Muscle layer of duodenum (tissue), 2 donors: ENCODE measurements around the gene MDGA2.
"Not testable (repeated sequence)": the region's sequence is repeated elsewhere in the genome, so short reads cannot be mapped to it uniquely, and the experiment has no call there.

ENCODE experiments used
- H3K27ac ChIP-seq: one replicate; pipeline ENCODE4 v1.7.0; 2013; ENCODE audit warnings: mild to moderate bottlenecking, low read length
- H3K27me3 ChIP-seq: one replicate; pipeline ENCODE4 v1.7.0; 2013; ENCODE audit warnings: low read depth, mild to moderate bottlenecking, control low read depth, low read length
- H3K36me3 ChIP-seq, 2 donors: one replicate each; pipeline ENCODE4 v1.7.0; 2013; ENCODE audit warnings: low read length in 2 of 2, control low read depth in 1 of 2, mild to moderate bottlenecking in 1 of 2; ENCODE audit not compliant: insufficient read depth in 2 of 2, control insufficient read depth in 1 of 2
- H3K4me1 ChIP-seq, 2 donors: one replicate each; pipeline ENCODE4 v1.7.0; 2013; ENCODE audit warnings: low read length in 2 of 2, mild to moderate bottlenecking in 2 of 2, control low read depth in 1 of 2, moderate library complexity in 1 of 2; ENCODE audit not compliant: insufficient read depth in 2 of 2, control insufficient read depth in 1 of 2
- H3K4me3 ChIP-seq, 2 donors: one replicate each; pipeline ENCODE4 v1.7.0; 2013; ENCODE audit warnings: low read length in 2 of 2, low read depth in 1 of 2, mild to moderate bottlenecking in 1 of 2
- H3K9me3 ChIP-seq, 2 donors: one replicate each; pipeline ENCODE4 v1.7.0; 2013; ENCODE audit warnings: low read length in 2 of 2, control low read depth in 1 of 2, mild to moderate bottlenecking in 1 of 2; ENCODE audit not compliant: control insufficient read depth in 1 of 2
- donor health status: healthy.

MDGA2 gene

GRCh38 chr14:47327336-47327735 lies 348.1 kb downstream of the MDGA2 start:
- no peaks in the 10 kb centered on the region for H3K9me3 ChIP-seq
- no peak overlapping the region for H3K4me3 ChIP-seq
- H3K27ac ChIP-seq = no peak overlapping the region
- no peaks in the 10 kb centered on the region for H3K36me3 ChIP-seq
- H3K27me3 ChIP-seq = no peaks in the 10 kb centered on the region
- H3K4me1 ChIP-seq = no peaks in the 10 kb centered on the region

GRCh38 chr14:47322751-47323150 lies 352.7 kb downstream of the MDGA2 start:
- Histone ChIP-seq H3K4me3 (no peak overlapping the region), H3K4me1 (no peaks in the 10 kb centered on the region), H3K27me3 (no peaks in the 10 kb centered on the region), H3K27ac (no peak overlapping the region), H3K36me3 (no peaks in the 10 kb centered on the region), H3K9me3 (no peaks in the 10 kb centered on the region)

GRCh38 chr14:47302121-47302520 lies 373.3 kb downstream of the MDGA2 start:
- H3K4me1 ChIP-seq = no peaks in the 10 kb centered on the region
- H3K27me3 ChIP-seq = no peaks in the 10 kb centered on the region
- no peak overlapping the region for H3K4me3 ChIP-seq
- no peaks in the 10 kb centered on the region for H3K9me3 ChIP-seq
- H3K27ac ChIP-seq = no peak overlapping the region
- no peaks in the 10 kb centered on the region for H3K36me3 ChIP-seq

- no peaks in the 10 kb centered on the region for H3K36me3 ChIP-seq
Measured at GRCh38 chr14:47300796-47301195, 374.6 kb downstream of the MDGA2 start.

GRCh38 chr14:47297374-47297773 lies 378.0 kb downstream of the MDGA2 start:
- H3K4me3 ChIP-seq = no peak overlapping the region
- no peaks in the 10 kb centered on the region for H3K36me3 ChIP-seq
- H3K27ac ChIP-seq = no peak overlapping the region
- H3K27me3 ChIP-seq = no peaks in the 10 kb centered on the region
- no peaks in the 10 kb centered on the region for H3K9me3 ChIP-seq
- H3K4me1 ChIP-seq = peaks cover 0 to 4% of the 10 kb centered on the region in 2 donors

More at GRCh38 chr14:47300796-47301195, 374.6 kb downstream of the MDGA2 start:
- Histone ChIP-seq H3K9me3 (no peaks in the 10 kb centered on the region), H3K27me3 (no peaks in the 10 kb centered on the region), H3K4me1 (no peaks in the 10 kb centered on the region), H3K4me3 (no peak overlapping the region), H3K27ac (no peak overlapping the region)

- no peak overlapping the region for H3K4me3 ChIP-seq
- H3K27ac ChIP-seq = no peak overlapping the region
- H3K27me3 ChIP-seq = no peaks in the 10 kb centered on the region
- no peaks in the 10 kb centered on the region for H3K36me3 ChIP-seq
- H3K4me1 ChIP-seq = no peaks in the 10 kb centered on the region
- no peaks in the 10 kb centered on the region for H3K9me3 ChIP-seq
Measured at GRCh38 chr14:47284283-47284682, 391.1 kb downstream of the MDGA2 start.

GRCh38 chr14:47281761-47282160 lies 393.6 kb downstream of the MDGA2 start:
- H3K4me1 ChIP-seq, H3K27me3 ChIP-seq, H3K27ac ChIP-seq, H3K9me3 ChIP-seq, H3K4me3 ChIP-seq, H3K36me3 ChIP-seq: not testable (repeated sequence)

- no peaks in the 10 kb centered on the region for H3K4me1 ChIP-seq
- no peak overlapping the region for H3K27ac ChIP-seq
- H3K4me3 ChIP-seq = no peak overlapping the region
- no peaks in the 10 kb centered on the region for H3K36me3 ChIP-seq
- H3K9me3 ChIP-seq = no peaks in the 10 kb centered on the region
- H3K27me3 ChIP-seq = no peaks in the 10 kb centered on the region
Measured at GRCh38 chr14:47278233-47278842, 397.1 kb downstream of the MDGA2 start.

GRCh38 chr14:47277703-47278102 lies 397.7 kb downstream of the MDGA2 start:
- H3K27me3 ChIP-seq = no peaks in the 10 kb centered on the region
- no peak overlapping the region for H3K4me3 ChIP-seq
- no peak overlapping the region for H3K27ac ChIP-seq
- H3K36me3 ChIP-seq = no peaks in the 10 kb centered on the region
- no peaks in the 10 kb centered on the region for H3K9me3 ChIP-seq
- H3K4me1 ChIP-seq = no peaks in the 10 kb centered on the region

- no peaks in the 10 kb centered on the region for H3K27me3 ChIP-seq
- H3K4me3 ChIP-seq = no peak overlapping the region
- no peaks in the 10 kb centered on the region for H3K9me3 ChIP-seq
- H3K27ac ChIP-seq = no peak overlapping the region
- no peaks in the 10 kb centered on the region for H3K4me1 ChIP-seq
- H3K36me3 ChIP-seq = no peaks in the 10 kb centered on the region
Measured at GRCh38 chr14:47276931-47277330, 398.5 kb downstream of the MDGA2 start.

GRCh38 chr14:47273939-47274338 lies 401.5 kb downstream of the MDGA2 start:
- H3K4me1 ChIP-seq = no peaks in the 10 kb centered on the region
- no peak overlapping the region for H3K4me3 ChIP-seq
- no peaks in the 10 kb centered on the region for H3K9me3 ChIP-seq
- H3K27me3 ChIP-seq = no peaks in the 10 kb centered on the region
- H3K27ac ChIP-seq = no peak overlapping the region
- H3K36me3 ChIP-seq = no peaks in the 10 kb centered on the region

GRCh38 chr14:47270715-47271114 lies 404.7 kb downstream of the MDGA2 start:
- Histone ChIP-seq H3K4me1 (no peaks in the 10 kb centered on the region), H3K36me3 (no peaks in the 10 kb centered on the region), H3K27me3 (no peaks in the 10 kb centered on the region), H3K4me3 (no peak overlapping the region), H3K9me3 (no peaks in the 10 kb centered on the region), H3K27ac (no peak overlapping the region)
